ENCODE data around the gene SAC3D1. TPM values are rescaled to one million over a fixed set of nuclear protein-coding genes. Genes with fewer than 3 reads are reported as not detected.

Gene SAC3D1
- total and polyA plus RNA-seq, 2 of the 8 experiments (the other 6 are each of a cell fraction or from before 2014, with no cell fraction given) = 19.4 to 25.8 TPM

GRCh38 chr11:65014726-65015227 lies 26.2 kb upstream of the SAC3D1 start:
- Histone ChIP-seq H3K56ac (replicated peaks; ENCODE audit: insufficient read length, low read depth, low read length) (no peak overlapping the region), H4K20me1 (replicated peaks in 1 of 2; ENCODE audit: control insufficient read depth in 1 of 2, insufficient read depth in 2 of 2, low read length in 2 of 2) (peaks cover 3 to 5% of the 10 kb centered on the region in 2 experiments), H3K4me2 (ENCODE audit: insufficient read depth in 1 of 2, low read depth in 2 of 2, low read length in 2 of 2) (peak overlapping the region; percentile 2 to 92), H4K5ac (ENCODE audit: insufficient read length, low read depth, low read length) (peak overlapping the region; percentile 58), H4K8ac (ENCODE audit: extremely low read depth, insufficient read depth, low read length) (peak overlapping the region; percentile 9), H3K36me3 (ENCODE audit: control insufficient read depth in 2 of 4, insufficient read depth in 4 of 4, low read length in 3 of 4) (peaks cover 2 to 13% (median 9%) of the 10 kb centered on the region in 4 experiments; a peak in 6 of 8 replicates), H2BK5ac (ENCODE audit: low read depth, low read length) (no peak overlapping the region), H3K27ac (ENCODE audit: low read depth, low read length) (peak overlapping the region; percentile 88; the same call in 1 of the 2 replicates), H3K79me1 (ENCODE audit: low read depth, low read length) (no peaks in the 10 kb centered on the region), H3K4ac (replicated peaks; ENCODE audit: insufficient read length, low read depth, low read length) (no peak overlapping the region), H2BK20ac (ENCODE audit: low read length) (no peak overlapping the region), H2BK12ac (ENCODE audit: low read depth, low read length) (no peak overlapping the region), H3K79me2 (ENCODE audit: control insufficient read depth in 1 of 2, insufficient read depth in 2 of 2, low read length in 2 of 2) (peaks cover 0 to 10% of the 10 kb centered on the region in 2 experiments; a peak in 1 of 4 replicates), H3K4me3 (ENCODE audit: extremely low read depth in 1 of 4, insufficient read depth in 2 of 4, low read depth in 3 of 4, low read length in 4 of 4) (peak overlapping the region; percentile 66 to 92 (median 86)), H3K23me2 (ENCODE audit: low read depth, low read length) (peaks cover 2% of the 10 kb centered on the region; the same call in 1 of the 2 replicates), H3K23ac (ENCODE audit: insufficient read length) (no peak overlapping the region), H3K9me3 (ENCODE audit: insufficient read depth in 2 of 2, low read depth in 1 of 2, low read length in 1 of 2) (no peaks in the 10 kb centered on the region), H2BK15ac (ENCODE audit: low read length) (no peak overlapping the region), H2AFZ (ENCODE audit: low read length) (no peak overlapping the region), H2BK120ac (replicated peaks; ENCODE audit: low read depth, low read length) (no peak overlapping the region), H4K91ac (replicated peaks; ENCODE audit: insufficient read length, low read length) (peak overlapping the region; percentile 10), H3K4me1 (replicated peaks in 1 of 4; ENCODE audit: control insufficient read depth in 3 of 4, insufficient read depth in 4 of 4, low read length in 3 of 4) (peaks cover 0 to 7% (median under 1%) of the 10 kb centered on the region in 4 experiments; a peak in 4 of 7 replicates), H3K27me3 (replicated peaks in 1 of 4; ENCODE audit: control insufficient read depth in 3 of 4, extremely low read depth in 1 of 4, insufficient read depth in 3 of 4, low read length in 3 of 4) (no peaks in the 10 kb centered on the region), H3K9ac (replicated peaks in 1 of 4; ENCODE audit: extremely low read depth in 1 of 4, low read depth in 3 of 4, low read length in 3 of 4) (peak overlapping the region in 2 of 4 experiments; percentile 73 to 79; a peak in 5 of 7 replicates), H2AK5ac (ENCODE audit: low read depth, low read length) (no peak overlapping the region), H3K14ac (ENCODE audit: insufficient read length) (no peak overlapping the region), H3K18ac (ENCODE audit: extremely low read depth, low read length) (peak overlapping the region; percentile 93)
- no peak for DNase-seq (ENCODE audit: low read depth in 1 of 2, low spot score in 2 of 2)
- WGBS, 2 experiments (ENCODE audit: extremely low coverage in 1 of 2, insufficient coverage in 1 of 2, insufficient read length in 1 of 2, insufficient replicate concordance in 2 of 2, low coverage in 1 of 2, low lambda C conversion rate in 2 of 2, missing lambda C conversion rate in 1 of 2) = 43% methylated on average over 23 of the region's 23 CpGs; no CpG with 5 or more reads in 1 of the 2 experiments
- POLR2A ChIA-PET (ENCODE audit: partially characterized antibody) = interaction anchor here (0.8 to 3.7 kb wide), 16 partner anchors 16 to 166 kb away, joined by 3 to 20 read pairs (median 4); partner anchors contain the start of genes BATF2, FAU, GPHA2 and MRPL49
- CTCF ChIA-PET (ENCODE audit: partially characterized antibody) = interaction anchor here (0.6 to 6.5 kb wide), 44 partner anchors 8 to 239 kb away, joined by 3 to 48 read pairs (median 5); partner anchors contain the start of genes BATF2, EHD1, NAALADL1 and SAC3D1
- TF ChIP-seq SUZ12 (IDR thresholded peaks at IDR 0.05; ENCODE audit: low read length) (0 out of 2 replicates have a peak, but pooled peaks have one; percentile 18), KDM4A (IDR thresholded peaks at IDR 0.05; ENCODE audit: low read depth, low read length, severe bottlenecking) (no peak), KDM1A (IDR thresholded peaks at IDR 0.05; ENCODE audit: borderline replicate concordance, low read length) (peak; percentile 81), GTF2F1 (IDR thresholded peaks at IDR 0.05; ENCODE audit: borderline replicate concordance, low read depth, low read length) (no peak), TCF12 (IDR thresholded peaks at IDR 0.05; ENCODE audit: low read depth, low read length) (no peak), TBP (IDR thresholded peaks at IDR 0.05; ENCODE audit: low read depth, low read length) (no peak), RFX5 (IDR thresholded peaks at IDR 0.05; ENCODE audit: borderline replicate concordance, low read depth, low read length) (no peak)
- no peak for FAIRE-seq
